Measurements from ENCODE around the gene DOC2B.

- TF ChIP-seq CTCF (IDR thresholded peaks at IDR 0.05) (no peak), SIN3A (IDR thresholded peaks at IDR 0.05; ENCODE audit: borderline replicate concordance, insufficient read depth, low read depth, low read length) (no peak), TCF7L2 (IDR thresholded peaks at IDR 0.05; ENCODE audit: low read depth, low read length) (no peak), REST (IDR thresholded peaks at IDR 0.05; ENCODE audit: insufficient read depth in 1 of 2, low read depth in 2 of 2, low read length in 1 of 2) (no peak), POLR2AphosphoS5 (IDR thresholded peaks at IDR 0.05; ENCODE audit: low read depth, low read length) (no peak)
Observed at GRCh38 chr17:179066-179432, 2.4 kb downstream of the DOC2B start.
